Liver (tissue), 9 donors: ENCODE results near the gene RARS1. TPM values are rescaled to one million over a fixed set of nuclear protein-coding genes. Genes with fewer than 3 reads are reported as not detected.

ENCODE experiments used
- DNase-seq: peaks from one replicate; pipeline ENCODE4 v3.0.0-alpha.2; 2017; ENCODE audit warnings: low spot score
- H3K27ac ChIP-seq, 2 donors: one replicate each; pipeline ENCODE4 v1.7.0; 2013; ENCODE audit warnings: inconsistent platforms in 2 of 2, low read length in 2 of 2, control low read depth in 1 of 2, low read depth in 1 of 2, mild to moderate bottlenecking in 1 of 2
- H3K27me3 ChIP-seq, 4 donors: one replicate each; pipeline versions ENCODE4 v1.6.1 to v1.7.0; 2013; ENCODE audit warnings: low read length in 3 of 4, inconsistent platforms in 1 of 4, mild to moderate bottlenecking in 1 of 4, moderate library complexity in 1 of 4; ENCODE audit not compliant: control insufficient read depth in 4 of 4, insufficient read depth in 4 of 4
- H3K36me3 ChIP-seq, 4 donors: one replicate each; pipeline versions ENCODE4 v1.6.1 to v1.7.0; 2013; ENCODE audit warnings: low read length in 3 of 4, mild to moderate bottlenecking in 3 of 4, low read depth in 1 of 4, moderate library complexity in 1 of 4; ENCODE audit not compliant: control insufficient read depth in 4 of 4, insufficient read depth in 3 of 4
- H3K4me1 ChIP-seq, 4 donors: one replicate each; pipeline versions ENCODE4 v1.6.1 to v1.7.0; 2013; ENCODE audit warnings: low read length in 3 of 4, mild to moderate bottlenecking in 3 of 4, moderate library complexity in 1 of 4; ENCODE audit not compliant: control insufficient read depth in 4 of 4, insufficient read depth in 4 of 4
- H3K4me3 ChIP-seq, 3 donors: one replicate each; pipeline versions ENCODE4 v1.6.1 to v1.7.0; 2013; ENCODE audit warnings: low read length in 3 of 3, control low read depth in 1 of 3, low read depth in 1 of 3, mild to moderate bottlenecking in 1 of 3
- H3K9ac ChIP-seq, 2 donors: one replicate each; pipeline ENCODE4 v1.7.0; 2013; ENCODE audit warnings: low read length in 2 of 2, mild to moderate bottlenecking in 2 of 2, moderate library complexity in 2 of 2, control low read depth in 1 of 2, low read depth in 1 of 2
- H3K9me3 ChIP-seq, 4 donors: one replicate each; pipeline versions ENCODE4 v1.6.1 to v1.7.0; 2013; ENCODE audit warnings: low read length in 3 of 4; ENCODE audit not compliant: control insufficient read depth in 4 of 4
- ATF3 ChIP-seq: IDR thresholded peaks from 2 replicates; pipeline ENCODE4 v1.6.1; 2016; ENCODE audit warnings: antibody characterized with exemption
- CTCF ChIP-seq: fragments of 150-350 bp; IDR thresholded peaks from 2 replicates; pipeline ENCODE4 v1.5.1; 2017; ENCODE audit warnings: improper control_type of control experiment, low read depth, low read length; ENCODE audit not compliant: missing input control
- EGR1 ChIP-seq, 2 donors: IDR thresholded peaks; 2 replicates each; pipeline ENCODE4 v1.6.1; 2016 to 2018; ENCODE audit warnings: antibody characterized with exemption in 2 of 2, low read depth in 2 of 2
- FOXA1 ChIP-seq: IDR thresholded peaks from 2 replicates; pipeline ENCODE4 v1.6.1; 2016; ENCODE audit warnings: antibody characterized with exemption
- FOXA2 ChIP-seq: IDR thresholded peaks from 2 replicates; pipeline ENCODE4 v1.6.1; 2016; ENCODE audit warnings: antibody characterized with exemption
- GABPA ChIP-seq, 2 donors: IDR thresholded peaks in 1 of 2; conservative IDR thresholded peaks in 1 of 2; 2 replicates each; pipeline ENCODE4 v1.6.1; 2016; ENCODE audit warnings: antibody characterized with exemption in 2 of 2, mild to moderate bottlenecking in 1 of 2, moderate library complexity in 1 of 2
- HNF4A ChIP-seq, 2 donors: conservative IDR thresholded peaks; 2 replicates each; pipeline ENCODE4 v1.6.1; 2016; ENCODE audit warnings: antibody characterized with exemption in 2 of 2, mild to moderate bottlenecking in 2 of 2
- HNF4G ChIP-seq: IDR thresholded peaks from 2 replicates; pipeline ENCODE4 v1.6.1; 2016; ENCODE audit warnings: antibody characterized with exemption
- JUND ChIP-seq, 2 donors: IDR thresholded peaks; 2 replicates each; pipeline ENCODE4 v1.6.1; 2016; ENCODE audit warnings: antibody characterized with exemption in 2 of 2
- MAX ChIP-seq: IDR thresholded peaks from 2 replicates; pipeline ENCODE4 v1.6.1; 2016; ENCODE audit warnings: antibody characterized with exemption
- NR2F2 ChIP-seq: IDR thresholded peaks from 2 replicates; pipeline ENCODE4 v1.6.1; 2016; ENCODE audit warnings: antibody characterized with exemption
- RAD21 ChIP-seq, 2 donors: IDR thresholded peaks; 2 replicates each; pipeline ENCODE4 v1.6.1; 2016; ENCODE audit warnings: antibody characterized with exemption in 2 of 2, mild to moderate bottlenecking in 2 of 2
- REST ChIP-seq: IDR thresholded peaks from 2 replicates; pipeline ENCODE4 v1.6.1; 2016; ENCODE audit warnings: antibody characterized with exemption, mild to moderate bottlenecking
- RXRA ChIP-seq, 2 donors: IDR thresholded peaks; 2 replicates each; pipeline ENCODE4 v1.6.1; 2017 to 2018; ENCODE audit warnings: antibody characterized with exemption in 2 of 2, mild to moderate bottlenecking in 1 of 2
- SP1 ChIP-seq: IDR thresholded peaks from 2 replicates; pipeline ENCODE4 v1.6.1; 2018; ENCODE audit warnings: antibody characterized with exemption, mild to moderate bottlenecking
- TAF1 ChIP-seq: conservative IDR thresholded peaks from 2 replicates; pipeline ENCODE4 v1.6.1; 2016; ENCODE audit warnings: antibody characterized with exemption, mild to moderate bottlenecking
- YY1 ChIP-seq: IDR thresholded peaks from 2 replicates; pipeline ENCODE4 v1.6.1; 2016; ENCODE audit warnings: antibody characterized with exemption, mild to moderate bottlenecking
- ZBTB33 ChIP-seq: IDR thresholded peaks from 2 replicates; pipeline ENCODE4 v1.6.1; 2016; ENCODE audit warnings: antibody characterized with exemption
- WGBS: extraction: QIAGEN DNeasy Blood & Tissue Kit; methylation state at CpG from one replicate; pipeline ENCODE4 v1.1.7; 2013; 5-methylcytosine and 5-hydroxymethylcytosine counted together
- polyA plus RNA-seq, 2 donors: library from polyadenylated mRNA; stranded (reverse) in 1 of 2; unstranded in 1 of 2; fragments of 200-250 nt in 1 of 2; fragments of >200 nt in 1 of 2; fragmentation: Nextera tagmentation in 1 of 2; extraction: Ambion mirVana in 1 of 2; gene quantifications; one replicate each; pipeline versions ENCODE4 v1.2.1 to v1.2.3, GENCODE V29; 2013 to 2015
- total RNA-seq, 2 donors: library from RNA; depleted of rRNA; stranded (reverse); fragments of >200 nt; gene quantifications; one replicate each; pipeline ENCODE4 v1.2.3, GENCODE V29; 2014
- donor health status: healthy.
- donor health status: healthy.
- donor health status: healthy.
- donor health status: healthy.
- donor health status: healthy.

Gene RARS1
- total RNA-seq (10 to 100 TPM; 35.2 to 42.5 TPM), polyA plus RNA-seq (10 to 100 TPM; 16.5 to 25.1 TPM)

GRCh38 chr5:168486136-168486879, at the start of gene RARS1:
Gene RARS1, plus strand, starts transcription at chr5:168486471. Its CDS starts 28 bp downstream, at chr5:168486499.
- H3K4me3 ChIP-seq: peak within 1 kb of the TSS; percentile 71 to 97 (median 81)
- H3K9me3 ChIP-seq: no peaks in the 10 kb centered on the region
- peak; percentile 63 for TF ChIP-seq MAX
- TF ChIP-seq EGR1 (IDR thresholded peaks at IDR 0.05; ENCODE audit: low read depth in 2 of 2): peak in 1 of 2 donors; percentile 41
- TF ChIP-seq FOXA2: no peak
- TF ChIP-seq SP1: no peak
- TF ChIP-seq REST: peak; percentile 98
- TF ChIP-seq GABPA (IDR thresholded peaks at IDR 0.05 in 1 of 2, conservative IDR thresholded peaks at IDR 0.05 in 1 of 2): peak; percentile 100
- TF ChIP-seq HNF4A (conservative IDR thresholded peaks at IDR 0.05): peak in 1 of 2 donors; percentile 13
- no peak for TF ChIP-seq ATF3
- TF ChIP-seq ZBTB33: no peak
- TF ChIP-seq CTCF: peak; percentile 94
- no peak for TF ChIP-seq HNF4G
- TF ChIP-seq FOXA1: no peak
- TF ChIP-seq JUND (IDR thresholded peaks at IDR 0.05): no peak
- peak in 1 of 2 donors; percentile 34 for TF ChIP-seq RXRA (IDR thresholded peaks at IDR 0.05)
- peak; percentile 85 to 88 for TF ChIP-seq RAD21 (IDR thresholded peaks at IDR 0.05)
- TF ChIP-seq YY1: peak; percentile 64
- TF ChIP-seq TAF1: no peak
- no peak for TF ChIP-seq NR2F2
- peak within 1 kb of the TSS; percentile 63 to 71 for H3K9ac ChIP-seq
- H3K4me1 ChIP-seq: peaks cover 0 to 11% (median 9%) of the 10 kb centered on the region in 4 donors
- no peaks in the 10 kb centered on the region for H3K27me3 ChIP-seq
- H3K36me3 ChIP-seq: peaks cover 4 to 26% (median 20%) of the 10 kb centered on the region in 4 donors
- DNase-seq: peak; percentile 94
- WGBS: under 1% methylated on average over 40 of the region's 40 CpGs
- peak within 1 kb of the TSS; percentile 33 to 47 for H3K27ac ChIP-seq
